ENCODE measurements around the gene DDX4.

DDX4 gene

GRCh38 chr5:55700745-55701144, 37.1 kb upstream of the DDX4 start:
- no peak for DNase-seq (ENCODE audit: low read depth)
- TF ChIP-seq CTCF (IDR thresholded peaks at IDR 0.05; ENCODE audit: low read length, missing control alignments), result no peak
- H3K4me3 ChIP-seq (replicated peaks; ENCODE audit: low read depth, low read length), result no peak overlapping the region

- no peak for TF ChIP-seq CTCF (IDR thresholded peaks at IDR 0.05; ENCODE audit: low read length, missing control alignments)
- H3K4me3 ChIP-seq (replicated peaks; ENCODE audit: low read depth, low read length), result no peak overlapping the region
- DNase-seq (ENCODE audit: low read depth), result no peak
These were observed 36.3 kb upstream of the DDX4 start for GRCh38 chr5:55701462-55702103.

GRCh38 chr5:55702598-55703345, 35.1 kb upstream of the DDX4 start:
- no peak for TF ChIP-seq CTCF (IDR thresholded peaks at IDR 0.05; ENCODE audit: low read length, missing control alignments)
- no peak for DNase-seq (ENCODE audit: low read depth)
- no peak overlapping the region for H3K4me3 ChIP-seq (replicated peaks; ENCODE audit: low read depth, low read length)

- no peak overlapping the region for H3K4me3 ChIP-seq (replicated peaks; ENCODE audit: low read depth, low read length)
- no peak for TF ChIP-seq CTCF (IDR thresholded peaks at IDR 0.05; ENCODE audit: low read length, missing control alignments)
- no peak for DNase-seq (ENCODE audit: low read depth)
These were observed 31.6 kb upstream of the DDX4 start for GRCh38 chr5:55706230-55706629.

- no peak for TF ChIP-seq CTCF (IDR thresholded peaks at IDR 0.05; ENCODE audit: low read length, missing control alignments)
- DNase-seq (ENCODE audit: low read depth), result no peak
- H3K4me3 ChIP-seq (replicated peaks; ENCODE audit: low read depth, low read length), result no peak overlapping the region
These were observed 29.1 kb upstream of the DDX4 start for GRCh38 chr5:55708732-55709131.

GRCh38 chr5:55711507-55712022, 26.3 kb upstream of the DDX4 start:
- no peak for TF ChIP-seq CTCF (IDR thresholded peaks at IDR 0.05; ENCODE audit: low read length, missing control alignments)
- peak overlapping the region; percentile 98 for H3K4me3 ChIP-seq (replicated peaks; ENCODE audit: low read depth, low read length)
- no peak for DNase-seq (ENCODE audit: low read depth)
